Activated CD4-positive, alpha-beta T cell treated with anti-CD3 and anti-CD28 coated beads, Interleukin-2, amount 10 ng/mL, durations not matched to agents 7 days and 5 days (primary cell): ENCODE results near the gene SPAG9. TPM values are rescaled to one million over a fixed set of nuclear protein-coding genes. Genes with fewer than 3 reads are reported as not detected.

Experiments used
- CTCF ChIA-PET: fragments of 350-600 bp; sonication (Branson Sonifier 250); formaldehyde crosslinking; loops from one replicate; lab custom pipeline; 2021; ENCODE audit warnings: antibody characterized with exemption; lab: Charles Lee
- POLR2A ChIA-PET: fragments of 350-600 bp; sonication (Branson Sonifier 250); formaldehyde crosslinking; loops from one replicate; lab custom pipeline; 2021; ENCODE audit warnings: antibody characterized with exemption; lab: Charles Lee
- DNase-seq: peaks from one replicate; pipeline ENCODE4 v3.0.0-alpha.2; 2020
- H3K27ac Mint-ChIP-seq: one replicate; pipeline ENCODE4 v1.8.0; 2021; ENCODE audit warnings: mild to moderate bottlenecking, moderate library complexity, mixed read lengths
- H3K27me3 Mint-ChIP-seq: one replicate; pipeline ENCODE4 v1.8.0; 2021; ENCODE audit warnings: mixed read lengths
- H3K36me3 Mint-ChIP-seq: one replicate; pipeline ENCODE4 v1.8.0; 2021; ENCODE audit warnings: low read depth, mixed read lengths
- H3K4me1 Mint-ChIP-seq: one replicate; pipeline ENCODE4 v1.8.0; 2021; ENCODE audit warnings: mixed read lengths
- H3K4me3 Mint-ChIP-seq: one replicate; pipeline ENCODE4 v1.8.0; 2021; ENCODE audit warnings: mild to moderate bottlenecking, moderate library complexity, mixed read lengths
- H3K9me3 Mint-ChIP-seq: one replicate; pipeline ENCODE4 v1.8.0; 2021; ENCODE audit warnings: mixed read lengths
- total RNA-seq, 2 experiments: library from RNA; stranded (reverse); gene quantifications; one replicate each; pipeline ENCODE4 v1.2.3, GENCODE V29; 2021

SPAG9 gene
- total RNA-seq, 2 experiments from 2014 or later, result 43.6 to 58.5 TPM

- Mint-ChIP-seq H3K36me3 (peaks cover 6% of the 10 kb centered on the region), H3K4me3 (no peak overlapping the region), H3K27me3 (no peaks in the 10 kb centered on the region), H3K9me3 (no peaks in the 10 kb centered on the region), H3K4me1 (peaks cover 12% of the 10 kb centered on the region), H3K27ac (no peak overlapping the region)
- ChIA-PET CTCF (no interaction called here), POLR2A (no interaction called here)
- no peak for DNase-seq
Observed at GRCh38 chr17:50959341-50959740, 161.3 kb downstream of the SPAG9 start.

- Mint-ChIP-seq H3K27ac (no peak overlapping the region), H3K4me3 (no peak overlapping the region), H3K27me3 (no peaks in the 10 kb centered on the region), H3K36me3 (no peaks in the 10 kb centered on the region), H3K9me3 (no peaks in the 10 kb centered on the region), H3K4me1 (peaks cover 16% of the 10 kb centered on the region)
- CTCF ChIA-PET, result interaction anchor here (0.6 to 5.0 kb wide), 9 partner anchors 13 to 175 kb away, joined by 3 to 31 read pairs (median 3); partner anchors contain the start of gene TOB1
- no peak for DNase-seq
- POLR2A ChIA-PET, result no interaction called here
Observed at GRCh38 chr17:50957600-50958575, 162.8 kb downstream of the SPAG9 start.

- ChIA-PET POLR2A (interaction anchor here (0.6 to 1.0 kb wide), 2 partner anchors 51 to 90 kb away, joined by 3 read pairs; no protein-coding TSS in a partner anchor), CTCF (interaction anchor here (0.6 to 5.0 kb wide), 13 partner anchors 9 to 174 kb away, joined by 3 to 31 read pairs (median 3); partner anchors contain the start of genes TOB1 and WFIKKN2)
- H3K36me3 Mint-ChIP-seq, result no peaks in the 10 kb centered on the region
- peak; percentile 78 for DNase-seq
- H3K4me1 Mint-ChIP-seq, result peaks cover 18% of the 10 kb centered on the region
- H3K9me3 Mint-ChIP-seq, result no peaks in the 10 kb centered on the region
- no peak overlapping the region for H3K27ac Mint-ChIP-seq
- H3K27me3 Mint-ChIP-seq, result no peaks in the 10 kb centered on the region
- no peak overlapping the region for H3K4me3 Mint-ChIP-seq
Observed at GRCh38 chr17:50956750-50957523, 163.7 kb downstream of the SPAG9 start.

- POLR2A ChIA-PET, result interaction anchor here (1.0 kb wide), 1 partner anchor 90 kb away, joined by 3 read pairs; no protein-coding TSS in a partner anchor
- H3K27me3 Mint-ChIP-seq, result no peaks in the 10 kb centered on the region
- H3K4me3 Mint-ChIP-seq, result no peak overlapping the region
- H3K4me1 Mint-ChIP-seq, result peaks cover 21% of the 10 kb centered on the region
- no peaks in the 10 kb centered on the region for H3K36me3 Mint-ChIP-seq
- no peaks in the 10 kb centered on the region for H3K9me3 Mint-ChIP-seq
- no peak for DNase-seq
- H3K27ac Mint-ChIP-seq, result no peak overlapping the region
- CTCF ChIA-PET, result interaction anchor here (0.8 to 5.0 kb wide), 10 partner anchors 8 to 173 kb away, joined by 3 to 31 read pairs (median 4); partner anchors contain the start of gene TOB1
Observed at GRCh38 chr17:50956409-50956749, 164.3 kb downstream of the SPAG9 start.

GRCh38 chr17:50955667-50956120 is 165.0 kb downstream of the SPAG9 start:
- Mint-ChIP-seq H3K4me3 (no peak overlapping the region), H3K36me3 (no peaks in the 10 kb centered on the region), H3K4me1 (peaks cover 25% of the 10 kb centered on the region), H3K9me3 (no peaks in the 10 kb centered on the region), H3K27me3 (no peaks in the 10 kb centered on the region), H3K27ac (no peak overlapping the region)
- DNase-seq, result no peak
- CTCF ChIA-PET, result interaction anchor here (1.9 to 5.0 kb wide), 2 partner anchors 34 to 103 kb away, joined by 6 to 31 read pairs; no protein-coding TSS in a partner anchor
- POLR2A ChIA-PET, result interaction anchor here (1.4 kb wide), 1 partner anchor 90 kb away, joined by 6 read pairs; the partner anchor contains the start of gene TOB1

GRCh38 chr17:50955160-50955559 is 165.5 kb downstream of the SPAG9 start:
- H3K4me1 Mint-ChIP-seq, result peaks cover 30% of the 10 kb centered on the region
- DNase-seq, result no peak
- peak overlapping the region; percentile 64 for H3K27ac Mint-ChIP-seq
- no peaks in the 10 kb centered on the region for H3K36me3 Mint-ChIP-seq
- CTCF ChIA-PET, result interaction anchor here (0.5 to 5.0 kb wide), 5 partner anchors 33 to 1133 kb away, joined by 3 to 31 read pairs (median 3); no protein-coding TSS in a partner anchor
- no peaks in the 10 kb centered on the region for H3K9me3 Mint-ChIP-seq
- no peaks in the 10 kb centered on the region for H3K27me3 Mint-ChIP-seq
- POLR2A ChIA-PET, result interaction anchor here (1.4 kb wide), 1 partner anchor 89 kb away, joined by 6 read pairs; the partner anchor contains the start of gene TOB1
- no peak overlapping the region for H3K4me3 Mint-ChIP-seq

- H3K27ac Mint-ChIP-seq, result peak overlapping the region; percentile 73
- DNase-seq, result no peak
- POLR2A ChIA-PET, result interaction anchor here (1.4 kb wide), 1 partner anchor 89 kb away, joined by 6 read pairs; the partner anchor contains the start of gene TOB1
Observed at GRCh38 chr17:50954641-50955121, 166.0 kb downstream of the SPAG9 start.

GRCh38 chr17:50953831-50954601 is 166.7 kb downstream of the SPAG9 start:
- H3K4me3 Mint-ChIP-seq, result no peak overlapping the region
- H3K27ac Mint-ChIP-seq, result peak overlapping the region; percentile 73
- no peaks in the 10 kb centered on the region for H3K27me3 Mint-ChIP-seq
- no peaks in the 10 kb centered on the region for H3K36me3 Mint-ChIP-seq
- POLR2A ChIA-PET, result interaction anchor here (1.4 kb wide), 1 partner anchor 88 kb away, joined by 6 read pairs; the partner anchor contains the start of gene TOB1
- H3K4me1 Mint-ChIP-seq, result peaks cover 35% of the 10 kb centered on the region
- no peak for DNase-seq
- H3K9me3 Mint-ChIP-seq, result no peaks in the 10 kb centered on the region
- CTCF ChIA-PET, result interaction anchor here (0.7 to 5.0 kb wide), 8 partner anchors 14 to 169 kb away, joined by 3 to 31 read pairs (median 3); partner anchors contain the start of gene TOB1

More at GRCh38 chr17:50954641-50955121, 166.0 kb downstream of the SPAG9 start:
- peaks cover 35% of the 10 kb centered on the region for H3K4me1 Mint-ChIP-seq
- no peaks in the 10 kb centered on the region for H3K36me3 Mint-ChIP-seq
- no peaks in the 10 kb centered on the region for H3K27me3 Mint-ChIP-seq
- H3K4me3 Mint-ChIP-seq, result no peak overlapping the region
- H3K9me3 Mint-ChIP-seq, result no peaks in the 10 kb centered on the region
- CTCF ChIA-PET, result interaction anchor here (0.5 to 5.0 kb wide), 4 partner anchors 91 to 1133 kb away, joined by 3 to 31 read pairs (median 3); no protein-coding TSS in a partner anchor

GRCh38 chr17:50953518-50953830 is 167.2 kb downstream of the SPAG9 start:
- ChIA-PET CTCF (interaction anchor here (0.8 to 1.8 kb wide), 8 partner anchors 13 to 169 kb away, joined by 3 to 5 read pairs (median 3); partner anchors contain the start of gene TOB1), POLR2A (no interaction called here)
- H3K27ac Mint-ChIP-seq, result no peak overlapping the region
- no peaks in the 10 kb centered on the region for H3K36me3 Mint-ChIP-seq
- DNase-seq, result no peak
- no peak overlapping the region for H3K4me3 Mint-ChIP-seq
- H3K27me3 Mint-ChIP-seq, result no peaks in the 10 kb centered on the region
- H3K4me1 Mint-ChIP-seq, result peaks cover 37% of the 10 kb centered on the region
- no peaks in the 10 kb centered on the region for H3K9me3 Mint-ChIP-seq

- ChIA-PET CTCF (interaction anchor here (0.8 to 5.5 kb wide), 7 partner anchors 21 to 126 kb away, joined by 3 to 35 read pairs (median 3); partner anchors contain the start of gene TOB1), POLR2A (no interaction called here)
- H3K36me3 Mint-ChIP-seq, result no peaks in the 10 kb centered on the region
- H3K27ac Mint-ChIP-seq, result no peak overlapping the region
- H3K27me3 Mint-ChIP-seq, result no peaks in the 10 kb centered on the region
- no peak for DNase-seq
- H3K4me3 Mint-ChIP-seq, result no peak overlapping the region
- no peaks in the 10 kb centered on the region for H3K9me3 Mint-ChIP-seq
- peaks cover 43% of the 10 kb centered on the region for H3K4me1 Mint-ChIP-seq
Observed at GRCh38 chr17:50952889-50953288, 167.8 kb downstream of the SPAG9 start.

GRCh38 chr17:50952013-50952412 is 168.7 kb downstream of the SPAG9 start:
- ChIA-PET CTCF (interaction anchor here (1.3 to 5.5 kb wide), 3 partner anchors 86 to 103 kb away, joined by 3 to 35 read pairs (median 4); partner anchors contain the start of gene TOB1), POLR2A (interaction anchor here (0.5 kb wide), 1 partner anchor 30 kb away, joined by 4 read pairs; no protein-coding TSS in a partner anchor)
- no peaks in the 10 kb centered on the region for H3K9me3 Mint-ChIP-seq
- peaks cover 44% of the 10 kb centered on the region for H3K4me1 Mint-ChIP-seq
- no peaks in the 10 kb centered on the region for H3K36me3 Mint-ChIP-seq
- H3K27ac Mint-ChIP-seq, result no peak overlapping the region
- H3K4me3 Mint-ChIP-seq, result no peak overlapping the region
- DNase-seq, result no peak
- no peaks in the 10 kb centered on the region for H3K27me3 Mint-ChIP-seq
